ENCODE measurements around the gene RPP14.

Gene RPP14

GRCh38 chr3:58291671-58292338 is 14.2 kb upstream of the RPP14 start:
- no peak for DNase-seq (ENCODE audit: low read depth)

- DNase-seq (ENCODE audit: low read depth): no peak
Measured at GRCh38 chr3:58292866-58293265, 13.2 kb upstream of the RPP14 start.

GRCh38 chr3:58293516-58293915 is 12.5 kb upstream of the RPP14 start:
- no peak for DNase-seq (ENCODE audit: low read depth)

- no peak for DNase-seq (ENCODE audit: low read depth)
Measured at GRCh38 chr3:58296269-58296668, 9.8 kb upstream of the RPP14 start.

- no peak for DNase-seq (ENCODE audit: low read depth)
Measured at GRCh38 chr3:58296843-58297242, 9.2 kb upstream of the RPP14 start.

GRCh38 chr3:58298190-58298589 is 7.9 kb upstream of the RPP14 start:
- DNase-seq (ENCODE audit: low read depth): no peak

- DNase-seq (ENCODE audit: low read depth): no peak
Measured at GRCh38 chr3:58299075-58299474, 7.0 kb upstream of the RPP14 start.

- DNase-seq (ENCODE audit: low read depth): no peak
Measured at GRCh38 chr3:58299839-58300516, 6.1 kb upstream of the RPP14 start.

- DNase-seq (ENCODE audit: low read depth): no peak
Measured at GRCh38 chr3:58307639-58308215, 1.7 kb downstream of the RPP14 start.

- no peak for DNase-seq (ENCODE audit: low read depth)
Measured at GRCh38 chr3:58308728-58309127, 2.7 kb downstream of the RPP14 start.

GRCh38 chr3:58317811-58318210 is 11.8 kb downstream of the RPP14 start:
- no peak for DNase-seq (ENCODE audit: low read depth)

- DNase-seq (ENCODE audit: low read depth): no peak
Measured at GRCh38 chr3:58321791-58322190, 15.7 kb downstream of the RPP14 start.

- no peak for DNase-seq (ENCODE audit: low read depth)
Measured at GRCh38 chr3:58322793-58323192, 16.7 kb downstream of the RPP14 start.

- no peak for DNase-seq (ENCODE audit: low read depth)
Measured at GRCh38 chr3:58323529-58324390, 17.7 kb downstream of the RPP14 start.

- DNase-seq (ENCODE audit: low read depth): no peak
Measured at GRCh38 chr3:58324391-58325390, 18.6 kb downstream of the RPP14 start.

- no peak for DNase-seq (ENCODE audit: low read depth)
Measured at GRCh38 chr3:58325525-58325992, 19.5 kb downstream of the RPP14 start.

- DNase-seq (ENCODE audit: low read depth): no peak
Measured at GRCh38 chr3:58326267-58326900, 20.3 kb downstream of the RPP14 start.

- no peak for DNase-seq (ENCODE audit: low read depth)
Measured at GRCh38 chr3:58329150-58329921, 23.3 kb downstream of the RPP14 start.

- DNase-seq (ENCODE audit: low read depth): no peak
Measured at GRCh38 chr3:58329922-58330413, 23.9 kb downstream of the RPP14 start.

Data from activated T-cell treated with anti-CD3 and anti-CD28 coated beads for 24 hours (primary cell).